ENCODE measurements around the gene GABPB1. TPM values are rescaled to one million over a fixed set of nuclear protein-coding genes. Genes with fewer than 3 reads are reported as not detected.

GABPB1 gene
- total RNA-seq, 6 experiments from 2014 or later, result 5.4 to 10.5 (median 9.4) TPM

DNA sequence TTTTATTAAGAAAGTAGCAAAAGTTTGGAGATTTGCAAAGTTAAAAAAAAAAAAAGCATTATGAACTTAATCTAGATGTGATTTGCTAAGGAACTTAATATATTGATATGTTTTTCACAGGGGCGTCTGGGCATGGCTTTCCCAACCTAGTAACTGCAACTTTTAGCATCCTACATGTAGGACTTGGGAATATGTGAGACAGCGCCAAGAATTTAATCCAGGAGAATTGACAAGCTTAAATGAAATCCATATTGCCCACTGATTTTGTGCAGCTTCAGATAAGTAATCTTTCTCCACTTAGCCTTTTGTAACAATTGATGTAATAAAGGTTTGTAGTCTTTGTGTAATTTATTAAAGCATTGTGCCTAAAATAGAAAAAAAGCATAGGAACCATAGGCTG lies 982 bp upstream of the GABPB1 start:
- H3K27ac ChIP-seq, result peak overlapping the region; percentile 99 to 100 (median 100)
- DNase-seq, result no peak
- no peak for ATAC-seq
- peaks cover 0 to 9% (median 4%) of the 10 kb centered on the region in 4 donors for H3K4me1 ChIP-seq
- no peak for TF ChIP-seq POLR2A (IDR thresholded peaks at IDR 0.05)
- TF ChIP-seq, protein P1, sequence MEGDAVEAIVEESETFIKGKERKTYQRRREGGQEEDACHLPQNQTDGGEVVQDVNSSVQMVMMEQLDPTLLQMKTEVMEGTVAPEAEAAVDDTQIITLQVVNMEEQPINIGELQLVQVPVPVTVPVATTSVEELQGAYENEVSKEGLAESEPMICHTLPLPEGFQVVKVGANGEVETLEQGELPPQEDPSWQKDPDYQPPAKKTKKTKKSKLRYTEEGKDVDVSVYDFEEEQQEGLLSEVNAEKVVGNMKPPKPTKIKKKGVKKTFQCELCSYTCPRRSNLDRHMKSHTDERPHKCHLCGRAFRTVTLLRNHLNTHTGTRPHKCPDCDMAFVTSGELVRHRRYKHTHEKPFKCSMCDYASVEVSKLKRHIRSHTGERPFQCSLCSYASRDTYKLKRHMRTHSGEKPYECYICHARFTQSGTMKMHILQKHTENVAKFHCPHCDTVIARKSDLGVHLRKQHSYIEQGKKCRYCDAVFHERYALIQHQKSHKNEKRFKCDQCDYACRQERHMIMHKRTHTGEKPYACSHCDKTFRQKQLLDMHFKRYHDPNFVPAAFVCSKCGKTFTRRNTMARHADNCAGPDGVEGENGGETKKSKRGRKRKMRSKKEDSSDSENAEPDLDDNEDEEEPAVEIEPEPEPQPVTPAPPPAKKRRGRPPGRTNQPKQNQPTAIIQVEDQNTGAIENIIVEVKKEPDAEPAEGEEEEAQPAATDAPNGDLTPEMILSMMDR (IDR thresholded peaks at IDR 0.05), result no peak
- peaks cover 0 to 6% (median 0%) of the 10 kb centered on the region in 4 donors for H3K36me3 ChIP-seq
- peak overlapping the region; percentile 92 to 96 (median 94) for H3K4me3 ChIP-seq
- H3K27me3 ChIP-seq, result no peaks in the 10 kb centered on the region
- WGBS (ENCODE audit: insufficient coverage, low coverage, low lambda C conversion rate, missing lambda C conversion rate), result 15% methylated on average over 2 of the region's 2 CpGs
- intact Hi-C loops (cut with DNase I), result no loop called here
- H3K9me3 ChIP-seq, result no peaks in the 10 kb centered on the region

DNA sequence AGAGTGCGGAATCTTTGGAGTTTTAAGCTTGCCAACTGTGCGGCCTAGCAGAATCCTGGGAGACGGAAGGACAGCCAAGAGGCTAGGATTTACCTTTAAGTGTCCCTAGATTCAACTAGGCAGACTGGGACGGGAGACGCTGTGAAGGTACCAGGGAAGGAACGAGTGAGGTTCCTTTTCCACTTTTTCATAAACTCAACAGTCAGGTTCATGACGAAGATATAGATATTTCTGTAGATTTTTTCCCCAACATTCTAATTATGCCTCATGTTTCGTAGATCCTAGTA lies 564 bp upstream of the GABPB1 start:
- H3K4me1 ChIP-seq, result peaks cover 0 to 13% (median 4%) of the 10 kb centered on the region in 4 donors
- intact Hi-C loops (cut with DNase I), result no loop called here
- peak overlapping the region; percentile 92 to 96 (median 94) for H3K4me3 ChIP-seq
- no peaks in the 10 kb centered on the region for H3K27me3 ChIP-seq
- peaks cover 0 to 2% (median 0%) of the 10 kb centered on the region in 4 donors for H3K36me3 ChIP-seq
- DNase-seq (no peak), ATAC-seq (peak; percentile 4 to 19 (median 12))
- H3K27ac ChIP-seq, result peak overlapping the region; percentile 99 to 100 (median 100)
- TF ChIP-seq, protein P1 (IDR thresholded peaks at IDR 0.05), result no peak
- no peak for TF ChIP-seq POLR2A (IDR thresholded peaks at IDR 0.05)
- WGBS (ENCODE audit: insufficient coverage, low coverage, low lambda C conversion rate, missing lambda C conversion rate), result 0% methylated on average over 7 of the region's 8 CpGs
- no peaks in the 10 kb centered on the region for H3K9me3 ChIP-seq

DNA sequence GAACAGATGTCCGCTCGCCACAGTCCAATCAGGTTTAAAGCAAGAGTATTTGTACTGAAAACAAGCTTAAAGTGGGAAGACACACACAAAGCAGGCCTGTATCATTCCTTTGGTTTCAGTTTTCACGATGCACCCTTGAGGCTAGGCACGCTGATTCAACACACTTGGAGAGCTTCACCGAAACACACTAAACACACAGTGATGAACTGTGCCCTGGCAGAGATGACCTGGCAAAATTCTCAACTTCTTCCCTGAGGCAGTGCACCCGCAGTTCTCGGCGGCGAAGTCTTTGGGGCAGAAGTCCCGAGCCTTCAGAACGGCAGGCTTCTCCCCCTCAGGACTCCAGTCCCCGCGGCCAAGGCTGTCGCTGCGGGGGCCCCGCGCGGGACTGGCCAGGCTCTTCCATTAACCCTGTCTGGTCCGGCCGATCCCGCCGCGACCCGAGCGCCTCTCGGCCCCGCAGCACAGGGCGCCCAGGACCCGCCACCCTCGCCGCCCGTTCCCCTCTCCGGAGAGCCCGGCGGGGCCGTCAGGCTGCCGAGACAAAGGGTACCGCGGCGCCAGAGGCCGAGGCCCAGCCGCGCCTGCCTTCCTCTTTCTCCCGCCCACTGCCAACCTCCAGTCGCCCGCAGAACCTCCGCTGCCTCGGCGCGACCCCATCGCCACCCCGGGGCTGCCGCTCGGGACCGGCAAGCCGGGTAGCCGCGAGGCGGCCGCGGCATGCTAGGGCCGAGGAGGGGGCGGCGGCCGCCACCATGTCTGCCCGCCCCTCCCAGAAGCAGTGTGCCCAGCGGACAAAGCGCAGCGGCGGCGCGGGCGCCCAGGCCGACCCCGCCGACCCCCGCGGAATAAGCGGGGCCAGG lies 792 bp downstream of the GABPB1 start:
- Histone ChIP-seq H3K4me3 (peak overlapping the region; percentile 92 to 96 (median 94)), H3K9me3 (no peaks in the 10 kb centered on the region), H3K27ac (peak overlapping the region; percentile 99 to 100 (median 100)), H3K27me3 (no peaks in the 10 kb centered on the region), H3K36me3 (no peaks in the 10 kb centered on the region), H3K4me1 (peaks cover 0 to 26% (median 4%) of the 10 kb centered on the region in 4 donors)
- ATAC-seq, result peak; percentile 65 to 75 (median 68)
- 0% methylated on average over 4 of the region's 79 CpGs for WGBS (ENCODE audit: insufficient coverage, low coverage, low lambda C conversion rate, missing lambda C conversion rate)
- TF ChIP-seq POLR2A (IDR thresholded peaks at IDR 0.05), result peak; percentile 66
- TF ChIP-seq, protein P1 (IDR thresholded peaks at IDR 0.05), result no peak
- peak; percentile 55 to 76 (median 74) for DNase-seq
- intact Hi-C loops (cut with DNase I), result no loop called here

DNA sequence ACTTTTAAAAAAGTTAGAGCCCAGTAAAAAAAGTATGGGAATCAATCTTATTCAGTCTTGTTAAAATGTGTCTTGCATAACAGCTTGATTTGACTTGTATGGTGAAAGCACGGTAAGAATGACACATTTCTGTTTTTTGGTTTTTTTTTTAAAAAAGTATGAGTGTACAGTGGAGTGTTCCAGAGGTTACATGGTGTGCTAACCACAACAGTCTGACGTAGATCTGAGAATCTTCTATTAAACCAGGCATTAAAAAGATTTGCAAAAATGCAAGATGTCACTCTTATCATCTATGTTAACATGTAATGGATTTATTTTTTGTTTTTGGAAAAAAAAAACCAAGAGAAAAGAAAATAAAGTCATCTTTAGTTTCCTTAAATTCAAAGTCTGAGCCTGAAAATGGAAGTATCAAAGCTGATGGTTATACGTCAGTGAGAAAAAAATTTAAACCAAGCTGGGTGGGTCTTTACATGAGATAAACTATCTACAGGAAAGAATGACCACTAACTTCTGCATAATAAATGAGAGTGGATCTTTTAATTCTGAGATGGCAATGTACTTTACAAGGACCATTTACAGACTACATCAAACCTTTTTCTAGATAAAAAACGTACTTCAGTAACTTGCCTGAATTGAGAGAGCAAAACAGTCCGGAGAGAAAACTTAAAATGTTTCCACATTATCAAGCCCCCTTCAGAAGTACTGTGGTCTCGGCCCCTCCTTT lies 1.6 kb downstream of the GABPB1 start:
- TF ChIP-seq, protein P1 (IDR thresholded peaks at IDR 0.05), result no peak
- TF ChIP-seq POLR2A (IDR thresholded peaks at IDR 0.05), result no peak
- peak overlapping the region; percentile 92 to 96 (median 94) for H3K4me3 ChIP-seq
- no peaks in the 10 kb centered on the region for H3K36me3 ChIP-seq
- peak overlapping the region; percentile 99 to 100 (median 100) for H3K27ac ChIP-seq
- peaks cover 0 to 29% (median 4%) of the 10 kb centered on the region in 4 donors for H3K4me1 ChIP-seq
- H3K27me3 ChIP-seq, result no peaks in the 10 kb centered on the region
- no peaks in the 10 kb centered on the region for H3K9me3 ChIP-seq
- DNase-seq (no peak), ATAC-seq (peak in 3 of 4 donors; percentile 18 to 28 (median 27))
- intact Hi-C loops (cut with DNase I), result no loop called here
- WGBS (ENCODE audit: insufficient coverage, low coverage, low lambda C conversion rate, missing lambda C conversion rate), result 1% methylated on average over 6 of the region's 6 CpGs
